Nephron (organoid): ENCODE results near the gene INAVA.
"Not testable (repeated sequence)": the region's sequence is repeated elsewhere in the genome, so short reads cannot be mapped to it uniquely, and the experiment has no call there.

Source experiments
- H3K27ac Mint-ChIP-seq, 3 experiments: 2 replicates each; pipeline ENCODE4 v1.8.0; 2020; ENCODE audit warnings: mixed read lengths in 3 of 3, mild to moderate bottlenecking in 2 of 3, moderate library complexity in 1 of 3
- H3K27me3 Mint-ChIP-seq: 2 replicates; pipeline ENCODE4 v1.8.0; 2021; ENCODE audit warnings: low read depth, mild to moderate bottlenecking, moderate library complexity, mixed read lengths
- H3K36me3 Mint-ChIP-seq: 2 replicates; pipeline ENCODE4 v1.8.0; 2020; ENCODE audit warnings: low read depth, mixed read lengths
- H3K4me1 Mint-ChIP-seq: 2 replicates; pipeline ENCODE4 v1.8.0; 2020; ENCODE audit warnings: mixed read lengths
- H3K4me3 Mint-ChIP-seq, 3 experiments: 2 replicates each; pipeline ENCODE4 v1.8.0; 2020; ENCODE audit warnings: mild to moderate bottlenecking in 3 of 3, mixed read lengths in 3 of 3, moderate library complexity in 2 of 3
- H3K9me3 Mint-ChIP-seq: 2 replicates; pipeline ENCODE4 v1.8.0; 2020; ENCODE audit warnings: mixed read lengths
- TF ChIP-seq, protein P1 (sequence below), 3 experiments: fragments of 200-600 bp; sonication (generic); IDR thresholded peaks; one replicate each; pipeline ENCODE4 v1.5.0; 2021; ENCODE audit warnings: antibody characterized with exemption in 3 of 3; ENCODE audit not compliant: unreplicated experiment in 3 of 3

INAVA gene

DNA sequence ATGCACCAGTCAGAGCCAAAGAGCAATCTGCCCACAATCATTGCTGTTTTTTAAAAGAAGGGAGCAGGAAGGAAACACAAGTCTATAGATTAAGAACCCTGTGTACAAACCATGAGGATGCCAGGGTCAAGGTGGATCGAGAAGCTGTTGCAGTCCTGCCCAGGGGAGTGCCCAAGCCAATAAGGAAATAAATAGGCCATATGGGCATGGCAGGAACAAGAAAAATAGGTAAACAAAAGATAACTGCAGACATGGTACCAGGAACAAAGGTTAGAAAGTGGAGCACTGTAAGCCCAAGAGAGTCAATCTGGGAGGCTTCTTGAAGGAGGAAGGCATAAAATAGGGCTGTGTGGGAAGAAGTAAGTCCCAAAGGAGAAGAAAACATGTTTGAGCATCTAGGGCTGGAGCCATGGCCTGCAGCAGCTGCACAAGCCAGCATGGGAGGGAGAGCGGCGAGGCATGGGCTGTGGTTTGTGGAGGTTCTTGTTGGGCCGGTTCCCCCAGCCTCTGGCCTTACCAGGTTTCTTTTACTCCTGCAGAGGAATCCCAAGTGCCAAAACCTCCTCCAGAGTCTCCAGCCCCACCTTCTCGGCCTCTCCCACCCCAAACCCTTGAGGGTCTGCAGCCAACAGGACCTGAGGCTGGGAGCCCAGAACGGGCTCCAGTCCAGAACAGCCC, 13.6 kb downstream of the INAVA start:
- H3K9me3 Mint-ChIP-seq: no peaks in the 10 kb centered on the region
- peak overlapping the region in 1 of 3 experiments; percentile 94 for H3K27ac Mint-ChIP-seq
- H3K4me1 Mint-ChIP-seq: peaks cover 4% of the 10 kb centered on the region
- peaks cover 3% of the 10 kb centered on the region for H3K27me3 Mint-ChIP-seq
- no peak overlapping the region for H3K4me3 Mint-ChIP-seq
- TF ChIP-seq, protein P1, sequence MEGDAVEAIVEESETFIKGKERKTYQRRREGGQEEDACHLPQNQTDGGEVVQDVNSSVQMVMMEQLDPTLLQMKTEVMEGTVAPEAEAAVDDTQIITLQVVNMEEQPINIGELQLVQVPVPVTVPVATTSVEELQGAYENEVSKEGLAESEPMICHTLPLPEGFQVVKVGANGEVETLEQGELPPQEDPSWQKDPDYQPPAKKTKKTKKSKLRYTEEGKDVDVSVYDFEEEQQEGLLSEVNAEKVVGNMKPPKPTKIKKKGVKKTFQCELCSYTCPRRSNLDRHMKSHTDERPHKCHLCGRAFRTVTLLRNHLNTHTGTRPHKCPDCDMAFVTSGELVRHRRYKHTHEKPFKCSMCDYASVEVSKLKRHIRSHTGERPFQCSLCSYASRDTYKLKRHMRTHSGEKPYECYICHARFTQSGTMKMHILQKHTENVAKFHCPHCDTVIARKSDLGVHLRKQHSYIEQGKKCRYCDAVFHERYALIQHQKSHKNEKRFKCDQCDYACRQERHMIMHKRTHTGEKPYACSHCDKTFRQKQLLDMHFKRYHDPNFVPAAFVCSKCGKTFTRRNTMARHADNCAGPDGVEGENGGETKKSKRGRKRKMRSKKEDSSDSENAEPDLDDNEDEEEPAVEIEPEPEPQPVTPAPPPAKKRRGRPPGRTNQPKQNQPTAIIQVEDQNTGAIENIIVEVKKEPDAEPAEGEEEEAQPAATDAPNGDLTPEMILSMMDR (IDR thresholded peaks at IDR 0.05; ENCODE audit: unreplicated experiment in 3 of 3): no peak
- H3K36me3 Mint-ChIP-seq: peaks cover 61% of the 10 kb centered on the region

DNA sequence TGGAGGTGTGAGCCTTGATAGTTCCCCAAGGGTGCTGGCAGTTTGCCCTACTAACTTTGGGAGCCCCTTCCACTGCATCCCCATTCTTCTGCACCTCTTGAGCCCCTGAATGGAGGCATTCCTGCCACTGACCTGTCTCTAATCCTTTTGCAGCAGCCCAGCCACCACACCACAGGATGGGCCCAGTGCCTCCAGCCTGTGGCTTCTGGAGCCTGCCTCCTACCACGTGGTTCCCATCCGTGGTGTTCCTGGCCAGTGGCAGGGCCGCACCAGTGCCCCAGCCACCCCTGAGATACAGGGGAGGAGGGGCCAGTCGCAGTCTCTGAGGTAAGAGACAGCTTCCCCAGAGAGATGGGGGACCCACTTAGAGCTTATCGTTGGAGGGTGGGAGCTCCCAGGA, 14.4 kb downstream of the INAVA start:
- no peak overlapping the region for H3K4me3 Mint-ChIP-seq
- H3K27me3 Mint-ChIP-seq: peaks cover 3% of the 10 kb centered on the region
- H3K4me1 Mint-ChIP-seq: peaks cover 4% of the 10 kb centered on the region
- H3K36me3 Mint-ChIP-seq: peaks cover 67% of the 10 kb centered on the region
- TF ChIP-seq, protein P1 (IDR thresholded peaks at IDR 0.05; ENCODE audit: unreplicated experiment in 3 of 3): no peak
- H3K27ac Mint-ChIP-seq: peak overlapping the region in 1 of 3 experiments; percentile 94
- H3K9me3 Mint-ChIP-seq: no peaks in the 10 kb centered on the region

DNA sequence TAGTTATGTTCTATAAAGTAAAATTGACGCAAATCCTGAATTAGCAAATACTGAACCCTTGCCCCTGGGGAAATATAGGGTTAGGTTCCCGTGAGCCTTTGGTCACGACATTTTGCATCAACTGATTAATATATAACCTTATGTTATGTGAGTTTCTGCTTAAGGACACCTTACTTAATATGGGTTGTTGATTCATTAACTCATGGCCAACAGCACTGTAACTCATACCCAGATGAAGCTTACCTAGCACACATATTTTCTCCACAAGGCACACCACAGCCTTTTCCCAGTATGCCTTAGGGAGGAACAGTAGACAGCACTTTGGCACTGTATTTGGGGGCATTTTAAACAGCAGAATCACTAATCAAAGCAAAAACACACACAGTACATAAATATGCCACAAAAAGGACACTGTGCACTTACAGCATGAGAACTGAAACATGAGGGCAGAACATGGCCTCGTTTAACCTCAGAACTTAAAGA, 15.1 kb downstream of the INAVA start:
- Mint-ChIP-seq H3K27ac (peak overlapping the region in 2 of 3 experiments; percentile 18 to 94), H3K36me3 (peaks cover 66% of the 10 kb centered on the region)
- TF ChIP-seq, protein P1 (IDR thresholded peaks at IDR 0.05; ENCODE audit: unreplicated experiment in 3 of 3): no peak

DNA sequence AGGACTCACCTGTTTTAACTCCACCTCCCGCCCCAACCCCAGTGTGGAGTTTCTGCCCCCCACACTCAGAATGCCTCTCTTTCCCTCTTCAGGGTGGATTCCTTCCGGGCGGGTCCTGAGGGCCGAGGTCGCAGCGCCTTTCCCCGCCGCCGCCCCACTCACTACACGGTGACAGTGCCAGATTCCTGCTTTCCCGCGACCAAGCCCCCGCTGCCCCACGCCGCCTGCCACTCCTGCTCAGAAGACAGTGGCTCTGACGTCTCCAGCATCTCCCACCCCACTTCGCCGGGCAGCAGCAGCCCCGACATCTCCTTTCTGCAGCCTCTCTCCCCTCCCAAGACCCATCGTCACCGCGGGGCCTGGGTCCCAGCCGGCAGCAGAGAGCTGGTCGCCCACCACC, 16.7 kb downstream of the INAVA start:
- Mint-ChIP-seq H3K36me3 (peaks cover 61% of the 10 kb centered on the region), H3K27me3 (peaks cover 3% of the 10 kb centered on the region), H3K4me3 (no peak overlapping the region), H3K9me3 (no peaks in the 10 kb centered on the region), H3K27ac (no peak overlapping the region), H3K4me1 (peaks cover 4% of the 10 kb centered on the region)
- TF ChIP-seq, protein P1 (IDR thresholded peaks at IDR 0.05; ENCODE audit: unreplicated experiment in 3 of 3): no peak

More for the DNA sequence above, 15.1 kb downstream of the INAVA start:
- Mint-ChIP-seq H3K9me3 (no peaks in the 10 kb centered on the region), H3K4me1 (peaks cover 4% of the 10 kb centered on the region), H3K27me3 (peaks cover 3% of the 10 kb centered on the region), H3K4me3 (no peak overlapping the region)

DNA sequence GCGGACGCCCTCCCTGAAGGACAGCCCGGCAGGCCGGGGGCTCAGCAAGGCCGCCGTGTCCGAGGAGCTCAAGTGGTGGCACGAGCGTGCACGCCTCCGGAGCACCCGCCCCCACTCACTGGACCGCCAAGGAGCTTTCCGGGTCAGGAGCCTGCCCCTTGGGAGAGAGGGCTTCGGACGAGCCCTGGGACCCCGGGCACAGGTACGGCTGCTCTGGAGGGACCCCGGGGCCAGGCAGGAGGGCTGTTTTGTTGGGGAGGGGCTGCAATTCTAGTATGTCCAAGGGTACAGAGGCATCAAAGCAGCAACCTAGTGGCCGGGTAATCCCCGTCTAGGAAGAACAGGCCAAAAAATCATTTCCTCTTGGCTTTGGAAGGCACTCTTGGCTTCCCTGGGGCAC, 17.2 kb downstream of the INAVA start:
- H3K27me3 Mint-ChIP-seq, H3K4me3 Mint-ChIP-seq, H3K9me3 Mint-ChIP-seq, H3K27ac Mint-ChIP-seq, H3K4me1 Mint-ChIP-seq: not testable (repeated sequence)
- H3K36me3 Mint-ChIP-seq: peaks cover 56% of the 10 kb centered on the region

DNA sequence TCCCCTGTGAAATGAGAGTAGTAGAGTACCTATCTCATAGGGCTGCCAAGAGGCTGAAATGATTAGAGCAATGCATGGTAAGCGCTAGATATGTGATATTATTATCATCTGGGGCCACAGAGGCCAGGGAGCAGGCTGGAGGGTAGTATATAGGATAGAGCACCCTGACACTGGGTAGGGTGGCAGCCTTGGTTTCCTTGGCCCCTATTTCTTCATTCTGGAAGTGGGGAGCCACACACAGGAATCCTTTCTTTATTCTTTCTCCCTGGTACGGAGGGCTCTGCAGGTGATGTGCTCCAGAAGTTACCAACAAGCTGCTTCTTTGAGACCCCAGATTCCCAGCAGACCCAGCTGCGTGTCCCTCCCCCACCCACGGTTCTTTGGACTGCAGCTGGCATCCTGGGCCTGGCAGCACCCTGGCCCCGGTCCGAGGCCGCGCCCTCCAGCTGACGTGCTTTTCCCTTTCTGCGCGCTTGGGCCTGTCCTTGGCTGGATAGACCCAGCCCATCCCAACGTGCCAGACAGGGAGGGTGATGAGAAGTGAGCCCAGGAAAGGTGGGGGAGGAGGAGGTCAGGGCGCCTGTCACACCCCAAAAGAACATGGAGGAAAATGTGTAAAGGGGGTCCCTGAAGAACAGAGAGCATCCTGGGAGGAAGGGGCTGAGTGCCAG, 18.2 kb downstream of the INAVA start:
- peaks cover 50% of the 10 kb centered on the region for H3K36me3 Mint-ChIP-seq
- TF ChIP-seq, protein P1 (IDR thresholded peaks at IDR 0.05; ENCODE audit: unreplicated experiment in 3 of 3): no peak
- no peak overlapping the region for H3K4me3 Mint-ChIP-seq
- no peak overlapping the region for H3K27ac Mint-ChIP-seq
- no peaks in the 10 kb centered on the region for H3K9me3 Mint-ChIP-seq
- H3K27me3 Mint-ChIP-seq: peaks cover 3% of the 10 kb centered on the region
- peaks cover 4% of the 10 kb centered on the region for H3K4me1 Mint-ChIP-seq
